HG03196 (cell line): Measurements from ENCODE around the gene FBXL22.

ENCODE experiments used
- ATAC-seq: cut with Tn5 transposase; IDR thresholded peaks from one replicate; pipeline ENCODE4 v1.9.1; 2021; ENCODE audit not compliant: unreplicated experiment

Gene FBXL22

GRCh38 chr15:63593705-63594671, 3.2 kb upstream of the FBXL22 start:
- no peak for ATAC-seq

GRCh38 chr15:63595065-63595464, 2.1 kb upstream of the FBXL22 start:
- ATAC-seq: no peak

- ATAC-seq: no peak
Measured at GRCh38 chr15:63595688-63596087, 1.5 kb upstream of the FBXL22 start.

- ATAC-seq: no peak
Measured at GRCh38 chr15:63596676-63597037, 530 bp upstream of the FBXL22 start.

DNA sequence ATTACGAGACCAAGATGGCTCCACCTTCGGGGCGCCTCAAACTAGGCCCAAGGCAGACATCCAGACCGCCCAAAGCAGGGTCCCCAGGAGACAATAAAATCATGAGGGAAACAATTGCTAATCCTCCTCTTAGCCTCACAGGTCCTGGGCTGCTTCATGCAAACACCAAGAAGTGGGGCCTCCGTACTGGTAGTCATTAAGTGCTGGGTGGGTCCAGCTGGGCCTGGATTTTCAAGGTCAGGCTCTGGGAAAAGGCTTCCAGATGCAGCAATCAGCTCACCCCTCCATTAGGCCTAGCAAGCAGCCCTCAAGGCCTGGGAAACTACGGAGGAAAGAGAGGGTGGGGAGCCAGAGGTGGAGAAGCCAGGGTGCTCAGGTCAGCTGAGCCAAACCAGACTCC, 634 bp downstream of the FBXL22 start:
- ATAC-seq: no peak

DNA sequence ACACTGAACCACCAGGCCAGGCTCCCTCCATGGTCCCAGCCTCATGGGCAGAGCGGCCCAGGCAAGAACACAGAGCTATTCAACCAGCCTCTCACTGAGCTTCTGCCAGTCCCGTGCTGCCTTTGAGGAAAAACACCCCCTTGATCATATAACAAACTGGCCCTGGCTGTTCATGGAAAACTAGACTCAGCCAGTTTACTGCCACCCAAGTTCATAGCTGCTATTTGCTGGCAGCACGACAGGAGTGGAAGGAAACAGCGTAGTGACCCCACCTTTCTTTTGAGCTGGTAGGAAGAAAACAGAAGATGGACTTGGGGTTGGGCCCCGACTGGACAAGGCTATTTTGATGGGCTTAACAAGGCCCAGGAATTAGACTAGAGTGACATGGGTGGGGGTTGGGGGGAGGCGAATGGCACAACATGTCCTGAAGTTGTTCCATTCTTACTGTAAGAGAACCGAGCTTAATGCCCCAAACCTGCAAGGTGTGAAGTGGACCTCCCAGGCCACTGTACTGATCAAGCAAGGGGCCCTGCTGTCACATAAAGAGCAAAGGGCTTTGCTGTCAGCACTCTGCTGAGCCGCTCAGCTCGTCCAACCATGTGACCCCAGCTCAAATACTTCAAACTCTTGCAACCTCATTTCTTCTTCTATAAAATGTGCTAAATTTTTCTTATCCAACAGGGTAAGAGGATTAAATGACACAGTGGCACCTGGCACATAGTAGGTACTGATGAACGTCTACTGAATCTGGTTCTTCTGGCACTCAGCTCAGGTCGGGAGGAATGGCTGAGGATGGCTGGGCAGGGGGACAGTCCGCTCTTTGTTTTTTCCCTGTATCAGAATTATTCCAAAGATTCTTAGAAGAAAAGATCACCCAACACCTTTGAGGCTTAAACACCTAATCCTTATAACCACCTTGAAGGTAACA, 1.6 kb downstream of the FBXL22 start:
- ATAC-seq: no peak

DNA sequence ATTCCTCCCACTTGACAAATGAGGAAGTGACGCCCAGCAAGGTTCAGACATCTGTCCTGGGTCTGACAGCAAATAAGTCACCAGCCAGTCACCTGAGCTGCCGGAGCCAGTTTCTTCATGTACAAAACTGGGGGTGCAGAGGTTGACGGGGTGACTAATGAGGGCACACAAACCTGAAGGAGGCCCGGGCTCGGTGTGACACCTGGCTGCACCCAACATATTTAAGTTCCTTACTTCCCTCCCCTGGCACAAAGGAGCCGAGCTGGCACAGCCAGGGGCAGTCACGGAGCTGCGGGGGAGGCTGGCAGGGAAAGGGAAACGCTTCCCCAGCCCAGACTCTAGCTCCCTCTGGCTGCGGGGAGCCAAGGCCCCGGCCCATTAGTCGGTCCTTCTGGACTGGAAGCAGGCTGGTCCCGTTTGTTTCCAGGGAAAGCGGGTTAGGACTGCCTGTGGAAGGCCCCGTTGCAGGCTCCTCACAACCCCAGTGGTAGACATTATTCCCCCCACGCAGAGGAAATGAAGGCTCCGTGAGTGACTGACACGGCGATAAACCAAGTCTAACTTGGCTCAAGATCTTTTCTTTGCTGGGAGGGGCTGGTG, 2.3 kb downstream of the FBXL22 start:
- no peak for ATAC-seq

GRCh38 chr15:63600001-63600615, 2.9 kb downstream of the FBXL22 start:
- peak; percentile 10 for ATAC-seq

- peak; percentile 64 for ATAC-seq
Measured at GRCh38 chr15:63600616-63601025, 3.4 kb downstream of the FBXL22 start.

DNA sequence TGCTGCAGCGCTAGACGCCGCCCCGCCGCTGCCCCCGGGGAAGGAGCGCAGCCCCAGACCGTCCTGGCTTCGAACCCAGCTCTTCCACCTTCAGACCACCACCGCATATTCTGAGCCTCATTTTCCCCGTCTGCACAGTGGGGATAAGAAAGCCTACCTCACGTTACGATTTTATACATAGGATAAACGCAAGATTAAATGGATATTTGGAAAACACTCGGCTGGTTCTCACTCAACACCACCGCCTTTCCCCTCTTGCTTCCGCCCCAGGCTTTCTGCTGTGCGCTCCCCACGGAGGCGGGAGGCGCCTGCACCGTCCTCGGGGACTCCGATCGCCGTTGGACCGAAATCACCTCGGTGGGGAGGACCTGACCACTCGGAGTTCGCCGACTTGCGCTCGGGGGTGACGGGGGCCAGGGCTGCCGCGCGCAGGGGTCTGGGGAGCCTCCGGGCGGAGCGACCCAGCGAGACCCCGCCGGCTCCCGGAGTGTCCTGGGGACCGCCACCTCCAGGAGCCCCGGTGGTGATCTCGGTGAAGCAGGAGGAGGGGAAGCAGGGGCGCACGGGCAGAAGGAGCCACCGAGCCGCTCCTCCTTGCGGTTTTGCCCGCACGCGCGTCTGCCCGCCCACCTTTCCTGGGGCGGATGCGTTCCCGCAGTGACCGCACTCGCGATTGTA, 4.0 kb downstream of the FBXL22 start:
- ATAC-seq: no peak

GRCh38 chr15:63601704-63602185, 4.6 kb downstream of the FBXL22 start:
- ATAC-seq: no peak

GRCh38 chr15:63602595-63602994, 5.4 kb downstream of the FBXL22 start:
- ATAC-seq: no peak

DNA sequence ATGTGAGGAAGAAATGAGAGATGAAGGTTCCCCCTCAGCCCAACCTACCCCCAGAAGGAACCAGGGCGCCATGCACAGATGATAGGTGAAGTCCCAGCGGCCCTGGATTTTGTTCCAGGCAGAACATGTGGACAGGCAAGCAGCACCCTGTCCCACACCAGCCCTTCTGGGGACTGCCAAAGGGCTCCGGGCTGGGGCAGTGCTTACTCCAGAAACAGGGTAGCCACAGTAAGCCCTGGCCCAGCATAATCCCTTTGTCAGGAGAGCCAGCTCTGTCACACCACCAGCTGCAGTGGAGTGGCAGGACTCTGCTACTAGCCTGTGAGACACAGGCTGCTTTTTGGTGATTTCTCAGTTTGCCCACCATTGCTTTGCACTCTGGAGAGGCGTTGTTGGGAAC, 6.3 kb downstream of the FBXL22 start:
- no peak for ATAC-seq

GRCh38 chr15:63604281-63604680, 7.1 kb downstream of the FBXL22 start:
- no peak for ATAC-seq

GRCh38 chr15:63605036-63605435, 7.8 kb downstream of the FBXL22 start:
- ATAC-seq: no peak

DNA sequence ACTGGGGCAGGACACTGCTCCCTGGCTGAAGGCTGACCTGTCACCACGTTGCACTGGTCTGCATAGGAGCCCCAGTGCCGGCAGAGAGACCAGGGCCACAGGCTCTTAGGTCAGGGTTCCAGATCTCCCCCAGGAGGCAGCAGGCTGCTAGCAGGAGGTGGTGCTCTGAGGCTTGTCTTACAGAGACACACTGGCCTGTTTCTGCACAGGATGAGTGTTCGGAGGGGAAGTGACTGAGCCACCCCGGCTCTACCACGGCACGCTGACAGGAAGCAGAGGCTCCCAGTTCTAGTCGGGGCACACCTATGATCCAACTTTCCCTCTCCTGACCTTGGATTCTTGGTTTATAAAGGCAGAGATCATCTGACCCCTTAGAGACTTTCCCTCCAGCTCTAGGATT, 8.6 kb downstream of the FBXL22 start:
- no peak for ATAC-seq

- no peak for ATAC-seq
Measured at GRCh38 chr15:63606308-63606707, 9.1 kb downstream of the FBXL22 start.

DNA sequence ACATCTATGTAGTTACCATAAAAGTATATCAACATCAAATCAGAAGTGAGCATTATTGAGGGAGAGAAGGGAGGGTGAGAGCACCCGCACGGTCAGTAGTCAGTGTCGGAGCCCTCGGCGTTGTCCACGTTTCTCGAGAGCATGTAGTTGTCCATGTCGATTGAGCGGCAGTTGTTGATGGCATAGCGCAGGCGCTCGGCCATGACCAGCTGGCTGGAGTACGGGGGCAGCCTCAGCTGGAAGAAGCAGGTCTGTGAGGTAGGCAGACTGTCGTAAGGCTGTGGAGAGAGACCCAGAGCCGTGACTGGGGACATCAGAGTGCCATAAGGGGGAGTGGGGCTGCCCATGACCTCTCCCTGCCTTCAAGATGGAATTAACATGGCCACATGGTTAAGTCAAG, 11.8 kb downstream of the FBXL22 start:
- no peak for ATAC-seq

DNA sequence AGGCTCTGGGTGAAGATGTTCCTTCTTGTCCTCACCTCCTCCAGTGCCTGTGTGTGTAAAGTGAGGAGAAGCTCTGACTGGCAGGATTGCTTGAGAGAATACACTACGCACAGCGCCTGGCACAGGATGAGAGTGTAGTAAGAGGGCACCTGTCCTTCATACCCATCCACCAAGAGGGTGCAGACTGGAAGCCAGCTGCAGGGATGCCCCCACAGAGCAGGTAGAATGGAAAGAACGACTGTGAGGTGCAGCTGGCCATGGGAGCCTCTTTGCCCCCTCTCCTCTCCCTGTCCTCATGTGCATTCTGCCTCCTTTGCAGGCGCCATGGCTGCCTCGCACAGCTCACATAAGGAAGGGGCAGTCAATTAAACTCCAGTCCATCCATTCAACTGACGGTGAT, 12.3 kb downstream of the FBXL22 start:
- ATAC-seq: no peak

DNA sequence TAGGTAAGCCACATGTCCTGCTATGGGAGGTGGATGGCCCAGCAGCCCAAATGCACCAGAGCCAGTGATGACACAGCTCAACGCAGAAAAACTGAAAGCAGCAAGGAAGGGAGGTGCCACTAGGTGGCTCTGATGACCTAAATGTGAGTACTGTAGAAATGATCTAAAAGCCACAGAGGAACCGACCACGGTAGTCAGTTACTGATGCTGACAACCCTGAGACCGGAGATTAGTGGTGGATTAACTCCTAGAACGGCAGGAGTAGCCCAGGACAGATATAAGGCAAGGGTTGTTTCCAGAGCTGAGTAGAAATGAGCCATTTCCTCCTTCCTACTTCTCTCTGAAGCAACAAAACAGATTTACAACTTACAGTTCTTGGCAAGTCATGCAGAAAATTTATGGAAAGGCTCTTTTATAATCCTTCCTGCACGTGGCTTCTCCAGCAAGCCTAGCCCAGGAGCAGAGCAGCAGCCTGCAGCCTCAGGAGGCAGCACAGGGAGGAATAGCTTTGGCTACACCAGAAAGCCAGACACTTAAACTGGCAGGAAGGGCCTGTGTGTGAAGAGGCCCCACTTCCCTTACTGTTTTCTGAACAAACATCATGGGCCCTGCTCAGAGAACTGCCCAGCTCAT, 13.1 kb downstream of the FBXL22 start:
- peak; percentile 59 for ATAC-seq
